ENCODE measurements around the gene FAM149B1.

Gene FAM149B1

DNA sequence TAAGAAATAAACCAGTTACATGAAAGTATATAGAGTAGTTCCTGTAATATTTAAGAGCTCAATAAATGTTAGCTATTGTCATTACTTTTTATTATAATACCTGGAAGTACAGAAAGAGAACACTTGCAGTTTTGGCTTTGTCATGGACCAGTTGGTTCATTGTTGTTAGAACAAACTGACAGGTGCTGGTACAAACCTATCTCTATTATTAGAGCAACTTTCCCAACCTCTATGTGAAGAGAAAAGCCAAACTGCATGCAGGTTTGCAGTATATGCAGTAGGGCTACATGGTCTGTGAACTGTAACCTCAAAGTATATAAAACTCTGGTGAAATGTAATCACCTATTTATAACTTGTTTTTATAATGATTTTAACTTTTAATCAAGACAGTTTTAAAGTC lies 58.7 kb downstream of the FAM149B1 start:
- Histone ChIP-seq H3K9me3 (ENCODE audit: insufficient read depth, low read length) (no peaks in the 10 kb centered on the region), H3K9ac (ENCODE audit: low read length) (no peak overlapping the region), H3K27ac (ENCODE audit: low read depth, low read length) (no peak overlapping the region), H3K4me3 (ENCODE audit: insufficient read depth, low read length, poor library complexity, severe bottlenecking) (no peak overlapping the region), H2AFZ (ENCODE audit: low read depth, low read length, severe bottlenecking) (no peak overlapping the region), H4K20me1 (ENCODE audit: low read depth, low read length) (no peaks in the 10 kb centered on the region), H3K79me2 (ENCODE audit: insufficient read depth, low read length) (no peaks in the 10 kb centered on the region), H3K27me3 (ENCODE audit: low read length) (no peaks in the 10 kb centered on the region), H3F3A (ENCODE audit: insufficient read depth) (no peaks in the 10 kb centered on the region), H3K36me3 (ENCODE audit: low read length) (no peaks in the 10 kb centered on the region), H3K9me2 (replicated peaks; ENCODE audit: insufficient read depth, low read length) (no peaks in the 10 kb centered on the region), H3K4me2 (ENCODE audit: low read depth, low read length, poor library complexity, severe bottlenecking) (no peak overlapping the region)
- no peak for TF ChIP-seq EZH2phosphoT487 (conservative IDR thresholded peaks at IDR 0.05; ENCODE audit: low read length)
- TF ChIP-seq, protein P1, sequence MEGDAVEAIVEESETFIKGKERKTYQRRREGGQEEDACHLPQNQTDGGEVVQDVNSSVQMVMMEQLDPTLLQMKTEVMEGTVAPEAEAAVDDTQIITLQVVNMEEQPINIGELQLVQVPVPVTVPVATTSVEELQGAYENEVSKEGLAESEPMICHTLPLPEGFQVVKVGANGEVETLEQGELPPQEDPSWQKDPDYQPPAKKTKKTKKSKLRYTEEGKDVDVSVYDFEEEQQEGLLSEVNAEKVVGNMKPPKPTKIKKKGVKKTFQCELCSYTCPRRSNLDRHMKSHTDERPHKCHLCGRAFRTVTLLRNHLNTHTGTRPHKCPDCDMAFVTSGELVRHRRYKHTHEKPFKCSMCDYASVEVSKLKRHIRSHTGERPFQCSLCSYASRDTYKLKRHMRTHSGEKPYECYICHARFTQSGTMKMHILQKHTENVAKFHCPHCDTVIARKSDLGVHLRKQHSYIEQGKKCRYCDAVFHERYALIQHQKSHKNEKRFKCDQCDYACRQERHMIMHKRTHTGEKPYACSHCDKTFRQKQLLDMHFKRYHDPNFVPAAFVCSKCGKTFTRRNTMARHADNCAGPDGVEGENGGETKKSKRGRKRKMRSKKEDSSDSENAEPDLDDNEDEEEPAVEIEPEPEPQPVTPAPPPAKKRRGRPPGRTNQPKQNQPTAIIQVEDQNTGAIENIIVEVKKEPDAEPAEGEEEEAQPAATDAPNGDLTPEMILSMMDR (IDR thresholded peaks at IDR 0.05; ENCODE audit: insufficient read depth, low read length, poor library complexity, severe bottlenecking), result no peak

DNA sequence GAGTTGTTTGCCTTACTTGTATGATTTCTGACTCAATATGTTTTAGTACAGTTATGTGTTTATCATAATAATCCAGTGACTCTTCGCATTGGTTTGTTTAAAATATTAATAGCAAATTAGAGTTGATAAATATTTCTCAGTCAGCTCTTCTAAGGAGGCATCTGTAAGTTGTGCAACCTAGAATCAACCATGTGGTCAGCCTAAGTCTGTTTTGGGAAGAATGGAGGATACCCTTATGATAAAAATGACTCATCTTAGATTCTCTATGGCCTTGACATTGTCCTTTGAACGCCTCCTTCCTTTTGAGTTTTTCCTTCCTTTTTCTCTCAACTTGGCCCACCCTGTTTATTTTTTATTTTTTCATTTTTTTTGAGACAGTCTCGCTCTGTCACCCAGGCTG lies 60.3 kb downstream of the FAM149B1 start:
- H3K27ac ChIP-seq (ENCODE audit: low read depth, low read length), result no peak overlapping the region
- no peaks in the 10 kb centered on the region for H3K9me2 ChIP-seq (replicated peaks; ENCODE audit: insufficient read depth, low read length)
- H3K36me3 ChIP-seq (ENCODE audit: low read length), result no peaks in the 10 kb centered on the region
- H3K79me2 ChIP-seq (ENCODE audit: insufficient read depth, low read length), result no peaks in the 10 kb centered on the region
- H3K27me3 ChIP-seq (ENCODE audit: low read length), result no peaks in the 10 kb centered on the region
- no peaks in the 10 kb centered on the region for H3K9me3 ChIP-seq (ENCODE audit: insufficient read depth, low read length)
- H3F3A ChIP-seq (ENCODE audit: insufficient read depth), result peaks cover 4% of the 10 kb centered on the region; the same call in 1 of the 2 replicates
- H2AFZ ChIP-seq (ENCODE audit: low read depth, low read length, severe bottlenecking), result no peak overlapping the region
- no peaks in the 10 kb centered on the region for H4K20me1 ChIP-seq (ENCODE audit: low read depth, low read length)
- H3K9ac ChIP-seq (ENCODE audit: low read length), result no peak overlapping the region
- TF ChIP-seq, protein P1 (IDR thresholded peaks at IDR 0.05; ENCODE audit: insufficient read depth, low read length, poor library complexity, severe bottlenecking), result no peak
- TF ChIP-seq EZH2phosphoT487 (conservative IDR thresholded peaks at IDR 0.05; ENCODE audit: low read length), result no peak
- no peak overlapping the region for H3K4me2 ChIP-seq (ENCODE audit: low read depth, low read length, poor library complexity, severe bottlenecking)
- no peak overlapping the region for H3K4me3 ChIP-seq (ENCODE audit: insufficient read depth, low read length, poor library complexity, severe bottlenecking)

DNA sequence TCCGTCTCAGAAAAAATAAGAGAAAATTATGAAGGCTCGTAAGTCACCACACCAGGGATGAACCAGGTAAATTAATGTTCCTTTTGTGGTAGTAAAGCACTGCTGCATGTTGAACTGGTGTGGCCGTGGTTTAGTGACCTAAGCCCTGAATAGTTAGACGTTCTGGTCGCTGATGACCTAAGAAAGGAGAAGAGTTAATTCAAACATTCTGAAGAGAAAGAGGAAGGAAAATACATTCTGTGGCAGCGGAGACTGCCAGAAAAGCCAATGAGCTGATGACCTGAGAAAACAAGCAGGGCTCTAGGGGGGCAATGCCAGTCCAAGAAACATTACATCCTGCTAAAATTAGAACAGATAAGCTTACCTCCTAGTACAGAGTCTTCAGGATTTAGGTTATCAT lies 61.6 kb downstream of the FAM149B1 start:
- Histone ChIP-seq H3K27ac (ENCODE audit: low read depth, low read length) (no peak overlapping the region), H4K20me1 (ENCODE audit: low read depth, low read length) (no peaks in the 10 kb centered on the region), H3K79me2 (ENCODE audit: insufficient read depth, low read length) (no peaks in the 10 kb centered on the region), H3K9me3 (ENCODE audit: insufficient read depth, low read length) (no peaks in the 10 kb centered on the region), H3K4me3 (ENCODE audit: insufficient read depth, low read length, poor library complexity, severe bottlenecking) (no peak overlapping the region), H3K36me3 (ENCODE audit: low read length) (peaks cover 4% of the 10 kb centered on the region; the same call in 1 of the 2 replicates), H3K4me2 (ENCODE audit: low read depth, low read length, poor library complexity, severe bottlenecking) (no peak overlapping the region), H3K9me2 (replicated peaks; ENCODE audit: insufficient read depth, low read length) (no peaks in the 10 kb centered on the region), H3K27me3 (ENCODE audit: low read length) (no peaks in the 10 kb centered on the region), H2AFZ (ENCODE audit: low read depth, low read length, severe bottlenecking) (no peak overlapping the region), H3K9ac (ENCODE audit: low read length) (no peak overlapping the region), H3F3A (ENCODE audit: insufficient read depth) (peaks cover 9% of the 10 kb centered on the region; the same call in 1 of the 2 replicates)
- TF ChIP-seq, protein P1 (IDR thresholded peaks at IDR 0.05; ENCODE audit: insufficient read depth, low read length, poor library complexity, severe bottlenecking), result no peak
- no peak for TF ChIP-seq EZH2phosphoT487 (conservative IDR thresholded peaks at IDR 0.05; ENCODE audit: low read length)
